GM12874 (cell line): ENCODE results near the gene HUS1.

Experiments used
- TF ChIP-seq, protein P1 (sequence below): IDR thresholded peaks from 2 replicates; pipeline ENCODE4 v1.5.1; 2011; ENCODE audit warnings: low read depth, mild to moderate bottlenecking, control low read depth, low read length, moderate library complexity; ENCODE audit not compliant: insufficient read depth

HUS1 gene

GRCh38 chr7:47932016-47932415, 47.4 kb downstream of the HUS1 start:
- TF ChIP-seq, protein P1, sequence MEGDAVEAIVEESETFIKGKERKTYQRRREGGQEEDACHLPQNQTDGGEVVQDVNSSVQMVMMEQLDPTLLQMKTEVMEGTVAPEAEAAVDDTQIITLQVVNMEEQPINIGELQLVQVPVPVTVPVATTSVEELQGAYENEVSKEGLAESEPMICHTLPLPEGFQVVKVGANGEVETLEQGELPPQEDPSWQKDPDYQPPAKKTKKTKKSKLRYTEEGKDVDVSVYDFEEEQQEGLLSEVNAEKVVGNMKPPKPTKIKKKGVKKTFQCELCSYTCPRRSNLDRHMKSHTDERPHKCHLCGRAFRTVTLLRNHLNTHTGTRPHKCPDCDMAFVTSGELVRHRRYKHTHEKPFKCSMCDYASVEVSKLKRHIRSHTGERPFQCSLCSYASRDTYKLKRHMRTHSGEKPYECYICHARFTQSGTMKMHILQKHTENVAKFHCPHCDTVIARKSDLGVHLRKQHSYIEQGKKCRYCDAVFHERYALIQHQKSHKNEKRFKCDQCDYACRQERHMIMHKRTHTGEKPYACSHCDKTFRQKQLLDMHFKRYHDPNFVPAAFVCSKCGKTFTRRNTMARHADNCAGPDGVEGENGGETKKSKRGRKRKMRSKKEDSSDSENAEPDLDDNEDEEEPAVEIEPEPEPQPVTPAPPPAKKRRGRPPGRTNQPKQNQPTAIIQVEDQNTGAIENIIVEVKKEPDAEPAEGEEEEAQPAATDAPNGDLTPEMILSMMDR: no peak

- TF ChIP-seq, protein P1: no peak
These were observed 48.1 kb downstream of the HUS1 start for GRCh38 chr7:47931005-47932004.

GRCh38 chr7:47924266-47924665, 55.1 kb downstream of the HUS1 start:
- TF ChIP-seq, protein P1: no peak

DNA sequence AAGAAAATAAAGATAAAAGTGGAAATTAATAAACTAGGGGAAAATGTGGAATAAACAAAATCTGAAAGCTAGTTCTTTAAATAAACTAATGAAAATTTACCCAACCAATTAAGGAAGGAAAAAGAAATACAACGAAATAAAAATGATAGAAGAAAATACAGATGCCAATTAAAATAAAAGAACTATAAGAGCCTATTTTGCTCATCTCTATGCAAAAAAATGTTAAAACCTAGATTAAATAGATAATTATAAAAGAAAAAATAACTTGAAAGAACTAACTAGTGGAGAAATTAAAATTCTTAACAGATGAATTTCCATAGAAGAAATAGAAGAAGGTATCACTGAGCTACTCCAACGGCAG, 63.8 kb downstream of the HUS1 start:
- TF ChIP-seq, protein P1: no peak

DNA sequence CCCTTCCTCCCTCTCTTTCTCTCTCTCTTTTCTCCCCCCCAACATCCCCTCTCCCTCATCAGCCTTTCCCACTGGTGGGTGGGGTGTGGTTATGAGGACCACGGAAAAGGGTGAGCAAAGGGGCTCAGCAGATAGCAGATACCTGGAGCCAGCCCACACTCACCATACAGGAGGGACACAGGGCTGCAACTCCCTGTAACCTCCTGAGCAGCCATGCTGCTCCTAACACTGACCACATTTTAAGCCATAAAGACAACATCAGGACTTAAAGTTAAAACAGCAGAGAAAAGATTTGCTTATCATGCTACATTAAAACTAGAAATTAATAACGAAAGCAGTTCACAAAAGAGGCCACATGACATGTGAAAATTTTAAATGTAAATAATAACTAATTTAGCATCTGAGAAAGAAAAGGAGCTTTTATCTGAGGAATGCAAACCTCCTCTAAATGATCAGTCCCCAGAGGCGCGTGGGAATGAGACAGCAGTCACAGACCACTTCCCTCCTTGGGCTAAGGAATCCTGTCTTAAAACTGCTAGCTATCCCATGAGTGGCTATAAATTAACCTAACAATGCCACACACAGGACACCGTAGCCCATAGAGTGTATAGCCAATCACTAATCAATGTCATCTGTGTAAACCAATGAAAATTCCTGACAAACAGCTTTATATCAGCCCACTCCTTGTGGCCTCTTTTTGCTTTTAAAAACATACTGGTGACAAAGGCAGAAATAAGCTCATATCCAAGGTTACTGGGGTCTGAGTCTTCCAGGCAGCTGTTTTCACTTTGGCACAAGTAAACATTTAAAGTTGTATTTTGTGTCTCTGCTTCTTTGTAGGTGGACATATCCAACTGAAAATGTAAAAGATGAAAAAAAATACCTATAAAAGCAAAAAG, 64.4 kb downstream of the HUS1 start:
- TF ChIP-seq, protein P1: no peak
